DMS153 (cell line): ENCODE data around the gene SP110.
"Not testable (repeated sequence)": the region's sequence is repeated elsewhere in the genome, so short reads cannot be mapped to it uniquely, and the experiment has no call there.

Experiments
- DNase-seq: peaks from one replicate; lab custom pipeline; 2025; lab: John Stamatoyannopoulos, UW

SP110 gene

GRCh38 chr2:230127195-230127594 lies 92.6 kb downstream of the SP110 start:
- DNase-seq: no peak

GRCh38 chr2:230124757-230125431 lies 94.9 kb downstream of the SP110 start:
- DNase-seq: no peak

- DNase-seq: no peak
Measured at GRCh38 chr2:230124235-230124634, 95.5 kb downstream of the SP110 start.

- not testable (repeated sequence) for DNase-seq
Measured at GRCh38 chr2:230120376-230120775, 99.4 kb downstream of the SP110 start.

GRCh38 chr2:230119827-230120226 lies 100.0 kb downstream of the SP110 start:
- DNase-seq: not testable (repeated sequence)
